ENCODE measurements around the gene SIRPA.

- no peak for TF ChIP-seq CTCF (IDR thresholded peaks at IDR 0.05)
- TF ChIP-seq POLR2A (IDR thresholded peaks at IDR 0.05) = no peak
These were observed 37.7 kb upstream of the SIRPA start for GRCh38 chr20:1857466-1857865.

Measured in transverse colon (tissue), 3 donors.